Stimulated activated memory B cell treated with anti-CD40 and anti-IgM and Interleukin-4, amounts not matched to agents 10 μg/mL and 1 μg/mL and 100 μg/mL, for 72 hours (primary cell): ENCODE measurements around the gene MYCBP.

Source experiments
- ATAC-seq: fragments of 150-1000 bp; cut with Tn5 transposase; 2 replicates; pipeline ENCODE4 v1.10.0; 2021
- H3K27ac Mint-ChIP-seq: one replicate; pipeline ENCODE4 v1.8.0; 2022; ENCODE audit warnings: mild to moderate bottlenecking, mixed read lengths
- H3K27me3 Mint-ChIP-seq: one replicate; pipeline ENCODE4 v1.8.0; 2022; ENCODE audit warnings: mixed read lengths
- H3K36me3 Mint-ChIP-seq: one replicate; pipeline ENCODE4 v1.8.0; 2022; ENCODE audit warnings: mixed read lengths
- H3K4me1 Mint-ChIP-seq: one replicate; pipeline ENCODE4 v1.8.0; 2022; ENCODE audit warnings: mixed read lengths
- H3K4me3 Mint-ChIP-seq: one replicate; pipeline ENCODE4 v1.8.0; 2022; ENCODE audit warnings: mild to moderate bottlenecking, moderate library complexity, mixed read lengths
- H3K9me3 Mint-ChIP-seq: one replicate; pipeline ENCODE4 v1.8.0; 2022; ENCODE audit warnings: mixed read lengths

MYCBP gene

DNA sequence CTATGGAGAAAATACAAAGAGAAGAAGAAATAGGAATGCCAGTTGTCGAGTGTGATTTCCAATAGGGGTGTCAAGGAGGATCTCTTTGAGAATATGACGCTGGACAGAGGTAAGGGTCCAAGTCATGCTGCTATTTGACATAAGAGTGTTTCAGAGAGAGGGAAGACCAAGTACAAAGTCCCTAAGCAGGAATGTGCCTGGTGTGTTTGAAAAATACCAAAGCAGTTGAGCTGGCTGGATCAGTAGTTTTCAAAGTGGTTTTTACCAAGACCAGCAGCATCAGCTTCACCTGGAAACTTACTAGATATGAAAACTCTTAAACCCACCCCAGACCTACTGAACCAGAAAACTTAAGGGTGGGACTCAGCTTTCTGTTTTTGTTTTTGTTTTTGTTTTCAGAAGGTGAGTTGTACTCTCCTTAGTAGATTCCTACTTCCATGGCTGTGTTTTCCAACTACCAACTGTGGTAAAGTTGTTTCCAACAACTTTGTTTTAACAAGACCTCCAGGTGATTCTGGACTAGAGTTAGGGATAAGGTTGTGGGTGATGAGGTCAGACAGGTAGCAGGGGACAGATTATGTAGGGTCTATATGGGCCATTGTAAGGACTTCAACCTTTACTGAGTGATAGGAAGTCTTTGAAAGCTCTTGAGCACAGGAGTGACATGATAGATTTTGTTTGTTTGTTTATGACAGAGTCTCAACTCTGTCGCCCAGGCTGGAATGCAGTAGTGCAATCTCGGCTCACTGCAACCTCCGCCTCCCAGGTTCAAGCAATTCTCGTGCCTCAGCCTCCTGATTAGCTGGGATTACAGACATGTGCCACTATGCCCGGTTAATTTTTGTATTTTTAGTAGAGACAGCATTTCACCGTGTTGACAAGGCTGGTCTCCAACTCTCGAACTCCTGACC lies 15.5 kb upstream of the MYCBP start:
- Mint-ChIP-seq H3K27me3 (no peaks in the 10 kb centered on the region), H3K4me3 (no peak overlapping the region), H3K9me3 (no peaks in the 10 kb centered on the region), H3K4me1 (no peaks in the 10 kb centered on the region), H3K36me3 (peaks cover 6% of the 10 kb centered on the region), H3K27ac (no peak overlapping the region)
- no peak for ATAC-seq

DNA sequence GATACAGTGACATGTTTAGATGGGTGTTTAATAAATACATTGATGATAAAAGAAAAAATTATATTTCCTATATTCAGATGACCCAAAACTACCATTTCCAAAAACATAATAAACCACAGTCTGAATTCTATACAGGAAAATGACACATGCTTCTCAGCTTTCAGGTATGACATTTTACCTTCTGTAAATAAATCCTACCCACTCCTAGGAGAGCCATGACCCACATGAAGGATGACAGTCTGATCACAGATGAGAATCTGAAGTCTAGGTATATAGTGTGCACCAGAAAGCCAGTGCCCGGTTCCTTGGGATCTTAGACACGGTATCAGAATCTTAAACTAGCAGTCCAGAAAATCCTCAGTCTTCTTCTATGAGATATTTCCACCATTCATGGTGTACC lies 11.9 kb upstream of the MYCBP start:
- Mint-ChIP-seq H3K27ac (no peak overlapping the region), H3K4me1 (no peaks in the 10 kb centered on the region), H3K4me3 (no peak overlapping the region), H3K27me3 (no peaks in the 10 kb centered on the region), H3K36me3 (no peaks in the 10 kb centered on the region), H3K9me3 (no peaks in the 10 kb centered on the region)
- ATAC-seq: no peak

DNA sequence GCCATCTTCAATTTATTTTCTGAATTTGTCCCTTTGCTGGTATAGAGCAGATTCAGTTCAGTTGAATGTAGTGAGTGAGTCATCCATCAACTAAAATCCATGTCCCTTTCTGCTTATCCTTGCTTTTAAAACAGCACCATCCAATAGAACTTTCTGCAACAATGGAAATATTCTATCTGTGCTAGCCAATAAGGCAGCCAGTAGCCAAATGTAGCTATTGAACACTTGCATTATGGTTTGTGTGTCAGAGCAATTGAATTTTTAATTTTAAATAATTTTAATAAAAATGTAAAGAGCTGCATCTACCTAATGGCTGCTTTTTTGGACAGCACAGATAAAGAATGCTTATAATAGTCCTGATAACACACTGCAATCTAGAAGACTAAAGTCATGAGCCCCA lies 8.3 kb upstream of the MYCBP start, which contains the start of gene GJA9:
Gene GJA9, minus strand, starts transcription at position 101 of the 400 bp plus-strand sequence. CDS start 5,489 bp downstream, outside the sequence.
- no peak within 1 kb of the TSS for H3K27ac Mint-ChIP-seq
- H3K9me3 Mint-ChIP-seq: no peaks in the 10 kb centered on the region
- ATAC-seq: no peak
- no peaks in the 10 kb centered on the region for H3K27me3 Mint-ChIP-seq
- no peak within 1 kb of the TSS for H3K4me3 Mint-ChIP-seq
- no peaks in the 10 kb centered on the region for H3K36me3 Mint-ChIP-seq
- no peaks in the 10 kb centered on the region for H3K4me1 Mint-ChIP-seq

GRCh38 chr1:38875811-38876210 lies 2.7 kb upstream of the MYCBP start:
- Mint-ChIP-seq H3K4me3 (no peak overlapping the region), H3K27ac (no peak overlapping the region), H3K9me3 (no peaks in the 10 kb centered on the region), H3K36me3 (no peaks in the 10 kb centered on the region), H3K4me1 (peaks cover 16% of the 10 kb centered on the region), H3K27me3 (no peaks in the 10 kb centered on the region)
- no peak for ATAC-seq

DNA sequence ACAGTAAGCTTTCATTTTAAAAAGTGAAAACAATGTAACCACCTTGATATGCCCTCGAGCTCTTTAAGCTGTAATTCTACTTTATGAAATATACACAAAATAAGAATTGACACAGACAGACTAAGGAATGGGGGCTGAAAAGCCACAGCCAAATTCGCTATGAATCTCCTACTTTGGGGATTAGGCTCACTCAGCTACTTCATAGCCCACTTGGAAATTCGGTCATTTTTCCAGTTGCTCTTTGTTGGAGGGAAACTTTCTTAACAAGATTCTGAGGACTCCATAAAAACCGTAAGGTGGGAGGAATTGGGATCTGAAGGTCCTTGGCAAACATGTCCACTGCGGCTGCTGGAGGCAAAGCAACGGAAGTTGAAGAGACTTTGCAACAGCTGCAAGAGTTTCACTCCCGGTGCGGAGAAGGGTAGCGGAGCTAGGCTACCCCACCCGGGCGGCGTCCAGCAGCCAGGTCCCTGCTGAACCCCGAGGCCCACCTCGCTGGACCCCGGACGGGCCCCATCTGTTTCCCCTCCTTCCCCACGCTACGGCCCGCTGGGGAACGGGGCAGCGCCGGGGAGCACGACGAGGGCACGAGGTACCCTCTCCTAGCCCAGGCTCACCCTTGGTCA lies 634 bp downstream of the MYCBP start:
- Mint-ChIP-seq H3K27ac (peak overlapping the region; percentile 59), H3K9me3 (no peaks in the 10 kb centered on the region), H3K27me3 (no peaks in the 10 kb centered on the region), H3K4me3 (peak overlapping the region; percentile 89), H3K36me3 (peaks cover 8% of the 10 kb centered on the region), H3K4me1 (peaks cover 23% of the 10 kb centered on the region)
- ATAC-seq: peak; percentile 46

- Mint-ChIP-seq H3K27ac (no peak overlapping the region), H3K36me3 (peaks cover 9% of the 10 kb centered on the region), H3K4me1 (peaks cover 25% of the 10 kb centered on the region), H3K4me3 (no peak overlapping the region), H3K9me3 (no peaks in the 10 kb centered on the region), H3K27me3 (no peaks in the 10 kb centered on the region)
- no peak for ATAC-seq
Measured at GRCh38 chr1:38870996-38871395, 2.2 kb downstream of the MYCBP start.

DNA sequence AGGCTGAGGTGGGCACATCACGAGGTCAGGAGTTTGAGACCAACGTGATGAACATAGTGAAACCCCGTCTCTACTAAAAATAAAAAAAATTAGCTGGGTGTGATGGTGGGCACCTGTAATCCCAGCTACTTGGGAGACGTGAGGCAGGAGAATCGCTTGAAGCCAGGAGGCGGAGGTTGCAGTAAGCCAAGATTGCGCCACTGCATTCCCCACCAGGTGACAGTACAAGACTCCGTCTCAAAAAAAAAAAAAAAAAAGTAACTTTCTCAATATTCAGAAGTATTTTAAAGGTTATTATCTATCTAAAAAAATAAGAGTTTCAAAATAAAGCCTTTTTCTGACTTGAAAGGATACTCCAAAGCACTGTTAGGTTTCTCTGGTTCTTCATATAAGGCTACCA lies 5.9 kb downstream of the MYCBP start:
- no peak for ATAC-seq

GRCh38 chr1:38865112-38865715 lies 7.9 kb downstream of the MYCBP start:
- H3K4me1 Mint-ChIP-seq: peaks cover 36% of the 10 kb centered on the region
- no peak overlapping the region for H3K4me3 Mint-ChIP-seq
- H3K27me3 Mint-ChIP-seq: no peaks in the 10 kb centered on the region
- ATAC-seq: no peak
- H3K9me3 Mint-ChIP-seq: no peaks in the 10 kb centered on the region
- peaks cover 15% of the 10 kb centered on the region for H3K36me3 Mint-ChIP-seq
- no peak overlapping the region for H3K27ac Mint-ChIP-seq

More for the DNA sequence above, 5.9 kb downstream of the MYCBP start:
- H3K27me3 Mint-ChIP-seq: no peaks in the 10 kb centered on the region
- peaks cover 36% of the 10 kb centered on the region for H3K4me1 Mint-ChIP-seq
- no peaks in the 10 kb centered on the region for H3K9me3 Mint-ChIP-seq
- H3K27ac Mint-ChIP-seq: no peak overlapping the region
- H3K36me3 Mint-ChIP-seq: peaks cover 15% of the 10 kb centered on the region
- H3K4me3 Mint-ChIP-seq: no peak overlapping the region

DNA sequence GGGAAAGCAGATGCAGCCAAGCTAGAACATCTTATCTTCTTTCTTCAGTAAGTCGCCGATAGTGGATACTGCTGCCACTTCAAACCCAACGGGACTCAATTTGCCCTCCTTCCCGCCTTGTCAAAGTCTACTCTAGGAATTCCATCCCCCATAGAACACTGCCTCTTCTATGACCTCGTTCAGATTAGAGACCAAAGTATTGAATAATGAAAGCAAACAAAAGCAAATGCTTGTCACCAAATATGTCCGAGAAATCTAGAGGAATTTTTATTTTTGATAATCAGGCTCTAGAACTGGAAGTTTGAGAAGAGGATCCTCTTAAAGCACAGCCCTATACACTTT lies 12.7 kb downstream of the MYCBP start:
- H3K4me3 Mint-ChIP-seq: peak overlapping the region; percentile 90
- no peak for ATAC-seq
- H3K27me3 Mint-ChIP-seq: no peaks in the 10 kb centered on the region
- peaks cover 41% of the 10 kb centered on the region for H3K4me1 Mint-ChIP-seq
- H3K9me3 Mint-ChIP-seq: no peaks in the 10 kb centered on the region
- H3K27ac Mint-ChIP-seq: peak overlapping the region; percentile 76
- H3K36me3 Mint-ChIP-seq: peaks cover 16% of the 10 kb centered on the region

DNA sequence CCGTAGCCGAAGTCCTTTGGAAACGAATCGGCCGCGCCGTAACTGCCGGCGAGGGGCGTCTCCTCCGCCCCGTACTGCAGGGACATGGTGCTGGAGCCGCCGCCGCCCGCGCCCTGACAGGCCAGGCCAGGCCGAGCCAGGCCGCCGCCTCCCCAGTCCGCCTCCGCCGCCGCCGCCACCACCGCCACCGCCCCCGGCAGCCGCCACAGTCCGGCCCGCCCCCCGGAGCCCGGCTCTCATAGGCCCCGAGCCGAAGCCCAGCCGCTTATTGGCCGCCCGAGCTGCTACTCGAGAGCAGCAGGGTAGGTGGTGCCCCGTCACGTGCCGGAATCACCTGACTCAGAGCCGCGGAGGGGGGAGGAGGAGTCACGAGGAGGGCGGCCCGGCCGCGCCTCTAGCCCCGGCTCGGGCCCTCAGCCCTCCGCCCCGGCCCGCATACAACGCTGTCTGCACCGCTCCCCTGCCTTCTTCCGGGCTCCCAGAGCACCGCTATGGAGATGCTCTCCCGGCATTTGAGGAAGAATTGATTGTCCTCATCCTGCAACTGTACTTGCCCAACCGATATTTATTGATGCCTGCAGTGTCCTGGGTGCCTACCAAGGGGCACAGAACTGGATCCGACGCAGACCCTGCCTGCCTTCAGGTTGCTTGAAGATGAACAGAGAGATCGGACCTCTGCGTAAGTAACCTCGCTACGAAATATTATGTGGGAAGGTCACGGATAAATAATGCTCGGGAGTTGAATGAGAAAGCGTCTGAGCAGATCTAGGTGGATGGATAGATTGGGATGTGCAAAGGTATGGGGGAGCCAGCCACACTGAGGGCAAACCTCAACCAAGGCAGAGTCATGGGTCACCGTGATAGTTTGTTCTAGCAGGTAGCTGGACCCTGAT lies 13.3 kb downstream of the MYCBP start, which contains the start of gene RRAGC:
Gene RRAGC, minus strand, starts transcription at position 212 of the 893 bp plus-strand sequence. Its CDS starts 126 bp downstream, at position 86.
- H3K4me1 Mint-ChIP-seq: peaks cover 47% of the 10 kb centered on the region
- no peaks in the 10 kb centered on the region for H3K9me3 Mint-ChIP-seq
- peak within 1 kb of the TSS; percentile 90 for H3K4me3 Mint-ChIP-seq
- H3K36me3 Mint-ChIP-seq: peaks cover 21% of the 10 kb centered on the region
- ATAC-seq: peak; percentile 98
- peak within 1 kb of the TSS; percentile 76 for H3K27ac Mint-ChIP-seq
- no peaks in the 10 kb centered on the region for H3K27me3 Mint-ChIP-seq

DNA sequence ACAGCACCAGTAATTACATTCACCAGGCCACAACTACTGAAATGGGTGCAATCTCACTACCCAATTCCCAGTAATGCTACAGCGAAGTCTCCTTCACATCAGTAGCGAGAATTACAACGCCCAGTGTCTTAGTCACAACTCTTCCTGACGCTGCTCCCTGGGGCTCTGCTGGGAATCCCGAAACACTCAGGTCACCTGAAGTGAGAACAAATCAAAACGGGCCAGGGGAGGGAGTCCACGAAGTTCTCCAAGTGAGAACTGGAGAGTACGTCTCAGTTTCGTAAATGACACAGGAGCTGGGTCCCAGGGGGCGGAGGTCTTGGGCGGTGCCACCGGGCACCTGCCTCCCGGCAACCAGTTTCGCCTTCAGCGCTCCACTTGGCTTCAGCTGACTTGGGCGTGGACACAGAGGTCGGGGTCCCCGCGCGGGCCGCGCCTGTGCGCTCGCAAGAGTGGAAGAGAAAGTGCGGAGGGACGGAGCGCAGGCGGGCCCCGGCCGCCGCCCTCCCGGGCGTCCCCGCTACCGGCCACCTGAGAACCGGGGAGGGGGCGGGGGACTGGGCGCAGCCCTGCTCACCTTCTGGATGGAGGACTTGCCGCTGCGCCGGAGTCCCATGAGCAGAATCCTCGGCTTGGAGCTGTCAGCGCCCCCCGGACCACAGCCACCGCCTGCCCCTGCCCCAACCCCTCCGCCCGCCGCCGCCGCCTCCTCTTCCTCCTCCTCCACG lies 14.2 kb downstream of the MYCBP start:
- Mint-ChIP-seq H3K9me3 (no peaks in the 10 kb centered on the region), H3K27me3 (no peaks in the 10 kb centered on the region), H3K4me1 (peaks cover 51% of the 10 kb centered on the region), H3K27ac (peak overlapping the region; percentile 76), H3K4me3 (peak overlapping the region; percentile 90), H3K36me3 (peaks cover 26% of the 10 kb centered on the region)
- peak; percentile 78 for ATAC-seq

DNA sequence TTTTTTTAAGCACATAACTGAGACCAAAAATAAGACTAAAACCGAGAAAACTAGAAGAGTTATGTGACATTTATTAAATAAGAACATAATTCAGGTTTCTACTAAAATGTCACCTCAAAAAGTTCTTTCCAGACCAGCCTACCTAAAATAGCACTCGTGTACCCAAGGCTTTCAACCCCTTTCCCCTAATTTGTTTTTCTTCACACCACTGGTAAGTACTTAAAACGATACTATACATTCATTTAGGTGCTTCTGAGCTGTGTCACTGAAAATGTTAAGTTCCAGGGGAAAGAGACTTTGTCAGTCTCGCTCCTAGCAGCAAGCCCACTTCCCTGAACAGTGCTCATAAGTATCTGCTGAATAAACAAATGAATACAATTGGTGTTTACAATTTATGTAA lies 20.4 kb downstream of the MYCBP start:
- Mint-ChIP-seq H3K27me3 (no peaks in the 10 kb centered on the region), H3K4me3 (peak overlapping the region; percentile 45), H3K4me1 (peaks cover 43% of the 10 kb centered on the region), H3K27ac (peak overlapping the region; percentile 78), H3K9me3 (no peaks in the 10 kb centered on the region), H3K36me3 (peaks cover 62% of the 10 kb centered on the region)
- ATAC-seq: peak; percentile 89

DNA sequence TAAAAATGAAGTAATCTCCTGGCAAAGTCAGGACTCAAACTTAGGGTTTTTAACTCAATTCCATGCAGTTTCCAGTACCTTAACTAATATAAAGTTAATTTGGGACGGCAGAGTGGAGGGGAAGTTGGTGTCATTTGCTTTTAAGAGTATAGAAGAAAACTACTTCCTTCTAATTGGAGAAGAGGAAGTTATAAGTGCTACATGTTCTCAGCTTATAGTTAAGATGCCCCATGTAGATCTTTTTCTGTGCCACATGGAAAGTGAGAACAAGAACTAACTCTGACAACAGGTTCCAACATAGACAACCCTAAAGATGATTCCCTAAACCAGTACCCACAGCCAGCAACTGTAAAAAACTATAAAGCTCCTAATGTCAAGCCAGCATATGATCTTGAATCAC lies 25.1 kb downstream of the MYCBP start:
- Mint-ChIP-seq H3K27ac (peak overlapping the region; percentile 72), H3K4me1 (peaks cover 26% of the 10 kb centered on the region), H3K9me3 (no peaks in the 10 kb centered on the region), H3K36me3 (peaks cover 62% of the 10 kb centered on the region), H3K27me3 (no peaks in the 10 kb centered on the region), H3K4me3 (no peak overlapping the region)
- ATAC-seq: peak; percentile 68

DNA sequence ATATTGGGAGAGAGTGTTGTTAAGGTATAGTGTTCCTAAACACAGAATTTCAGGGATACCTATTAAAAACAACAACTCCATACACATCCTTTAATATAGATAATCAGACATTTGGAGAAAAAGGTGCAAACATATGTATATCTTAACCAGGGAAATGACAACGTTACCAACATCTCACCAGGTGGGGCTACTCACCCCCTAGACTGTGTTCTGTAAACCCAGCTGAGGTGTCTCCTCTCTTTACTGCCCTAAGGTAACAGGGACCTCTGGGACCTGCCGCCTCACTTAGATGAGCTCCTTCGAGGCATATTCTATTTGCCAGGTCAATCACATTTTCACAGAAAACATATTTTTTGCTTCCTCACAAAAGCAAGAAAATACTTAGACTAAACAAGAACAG lies 26.9 kb downstream of the MYCBP start:
- H3K9me3 Mint-ChIP-seq: no peaks in the 10 kb centered on the region

More for the DNA sequence above, 26.9 kb downstream of the MYCBP start:
- Mint-ChIP-seq H3K4me3 (no peak overlapping the region), H3K27me3 (no peaks in the 10 kb centered on the region), H3K27ac (no peak overlapping the region), H3K4me1 (peaks cover 18% of the 10 kb centered on the region), H3K36me3 (peaks cover 55% of the 10 kb centered on the region)
- ATAC-seq: no peak
